GM18867 (cell line): ENCODE measurements around the gene POLD4.

Experiments
- ATAC-seq: cut with Tn5 transposase; IDR thresholded peaks from one replicate; pipeline ENCODE4 v1.9.1; 2021; ENCODE audit warnings: mild to moderate bottlenecking, moderate library complexity; ENCODE audit not compliant: unreplicated experiment

The POLD4 gene

DNA sequence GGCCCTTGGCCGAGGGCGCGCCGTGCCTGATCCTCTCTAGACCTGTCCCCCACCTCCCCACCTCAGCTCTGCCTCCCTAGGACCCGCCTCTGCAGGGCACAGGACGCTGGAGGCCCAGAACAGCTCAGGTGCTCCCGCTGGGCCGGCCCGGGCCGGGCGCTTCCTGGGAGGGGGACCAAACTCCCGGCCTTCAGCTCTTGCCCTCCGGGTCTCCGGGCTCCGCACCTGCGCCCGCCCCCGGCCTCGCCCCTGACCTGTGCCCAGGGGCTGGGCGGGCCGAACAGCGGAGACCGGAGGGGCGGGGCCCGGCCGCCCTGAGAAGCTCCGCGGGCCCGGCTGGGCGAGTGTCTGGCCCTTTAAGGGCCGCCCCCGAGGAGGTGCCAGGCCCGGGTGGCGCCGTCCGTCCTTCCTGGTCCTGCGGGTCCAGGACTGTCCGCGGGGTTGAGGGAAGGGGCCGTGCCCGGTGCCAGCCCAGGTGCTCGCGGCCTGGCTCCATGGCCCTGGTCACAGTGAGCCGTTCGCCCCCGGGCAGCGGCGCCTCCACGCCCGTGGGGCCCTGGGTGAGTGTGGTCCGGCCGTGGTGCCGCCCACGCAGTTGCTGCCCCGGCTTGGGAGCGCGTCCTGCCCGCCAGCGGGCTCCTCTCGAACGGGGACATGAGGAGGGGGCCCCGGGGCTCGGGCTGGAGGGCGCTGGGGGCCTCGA is 50.1 kb downstream of the POLD4 start, which contains the start of gene SSH3:
Gene SSH3 (plus strand): TSS at position 399 of the 703 bp plus-strand sequence. CDS start 96 bp downstream, at position 495.
- no peak for ATAC-seq

DNA sequence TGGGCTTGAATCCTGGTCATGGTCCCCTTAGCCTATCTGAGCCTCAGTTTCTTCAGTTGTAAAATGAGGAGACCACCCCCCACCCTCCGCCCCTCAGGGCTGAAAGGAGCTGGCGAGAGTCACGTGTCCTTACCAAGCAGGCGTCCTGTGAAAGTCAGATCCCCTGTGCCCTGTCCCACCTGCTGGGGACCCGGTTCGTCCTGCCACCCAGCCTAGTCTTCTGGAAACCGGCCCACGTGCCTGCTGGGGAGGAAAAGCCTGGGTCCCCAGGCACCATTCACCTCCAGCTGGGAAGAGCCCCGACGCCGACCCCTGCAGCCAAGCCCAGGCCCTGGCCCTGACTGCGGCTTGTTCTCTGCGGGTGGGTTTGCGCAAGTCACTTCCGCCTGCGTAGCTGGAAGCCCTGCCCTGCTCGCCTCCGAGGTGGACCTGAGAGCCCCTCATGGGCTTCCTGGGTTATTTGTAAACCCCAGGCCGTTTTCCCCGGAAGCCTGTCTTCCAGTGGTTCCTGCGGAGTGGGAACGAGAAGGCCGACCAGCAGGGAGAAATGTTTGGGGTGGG is 50.7 kb downstream of the POLD4 start:
- ATAC-seq, result no peak

DNA sequence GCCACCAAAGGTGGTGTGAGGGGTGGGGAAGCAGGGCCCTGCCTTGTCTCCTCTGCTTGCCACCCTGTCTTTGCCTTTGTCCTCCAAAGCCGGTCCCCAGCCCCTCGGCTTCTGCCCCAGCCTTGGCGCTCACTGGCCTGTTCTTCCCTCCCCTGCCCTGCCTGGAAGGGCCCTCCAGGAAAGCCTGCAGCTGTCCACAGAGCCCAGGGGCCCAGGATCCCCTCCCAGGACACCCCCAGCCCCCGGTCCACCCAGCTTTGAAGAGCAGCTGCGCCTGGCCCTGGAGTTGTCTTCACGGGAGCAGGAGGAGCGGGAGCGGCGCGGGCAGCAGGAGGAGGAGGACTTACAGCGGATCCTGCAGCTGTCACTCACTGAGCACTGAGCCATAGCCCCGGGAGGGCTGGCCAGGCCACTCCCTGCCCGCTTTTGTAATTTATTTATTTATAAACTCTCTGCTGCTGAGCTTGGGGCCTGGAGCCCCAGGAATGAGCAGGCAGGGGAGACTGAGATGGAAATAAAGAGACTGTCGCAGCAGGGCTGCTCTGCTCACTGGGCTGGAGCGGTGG is 51.3 kb downstream of the POLD4 start:
- no peak for ATAC-seq

- no peak for ATAC-seq
Observed at GRCh38 chr11:67301313-67301921, 51.9 kb downstream of the POLD4 start.
